WTC11 (cell line): ENCODE data around the gene THSD4. TPM values are rescaled to one million over a fixed set of nuclear protein-coding genes. Genes with fewer than 3 reads are reported as not detected.

Experiments
- ATAC-seq: fragments of 200-7000 bp; cut with Tn5 transposase; 2 replicates; pipeline ENCODE4 v1.10.0; 2021; ENCODE audit warnings: mild to moderate bottlenecking, moderate library complexity
- CTCF ChIA-PET: fragments of 300-600 bp; sonication (Branson Sonifier 250); formaldehyde crosslinking; loops from one replicate; lab custom pipeline; 2021; ENCODE audit warnings: antibody characterized with exemption; lab: Charles Lee
- POLR2A ChIA-PET: fragments of 350-600 bp; sonication (Branson Sonifier 250); formaldehyde crosslinking; loops from one replicate; lab custom pipeline; 2021; ENCODE audit warnings: antibody characterized with exemption; lab: Charles Lee
- DNase-seq: peaks from one replicate; pipeline ENCODE4 v3.0.0; 2021; ENCODE audit warnings: low spot score
- H3K27ac Mint-ChIP-seq: 2 replicates; pipeline ENCODE4 v1.8.0; 2021; ENCODE audit warnings: mixed read lengths
- H3K27me3 Mint-ChIP-seq: 2 replicates; pipeline ENCODE4 v1.8.0; 2021; ENCODE audit warnings: low read depth, mild to moderate bottlenecking, moderate library complexity, mixed read lengths
- H3K36me3 Mint-ChIP-seq: 2 replicates; pipeline ENCODE4 v1.8.0; 2021; ENCODE audit warnings: mixed read lengths
- H3K4me1 Mint-ChIP-seq: 2 replicates; pipeline ENCODE4 v1.8.0; 2022; ENCODE audit warnings: mixed read lengths
- H3K4me3 Mint-ChIP-seq: 2 replicates; pipeline ENCODE4 v1.8.0; 2021; ENCODE audit warnings: mild to moderate bottlenecking, moderate library complexity, mixed read lengths
- H3K9me3 Mint-ChIP-seq: 2 replicates; pipeline ENCODE4 v1.8.0; 2021; ENCODE audit warnings: mixed read lengths
- AFF4 ChIP-seq: sonication (generic); formaldehyde crosslinking; IDR thresholded peaks from 2 replicates; pipeline ENCODE4 v1.8.1; 2023; ENCODE audit warnings: mild to moderate bottlenecking, missing genetic modification reagents, borderline replicate concordance
- ATF1 ChIP-seq: sonication (generic); formaldehyde crosslinking; IDR thresholded peaks from 2 replicates; pipeline ENCODE4 v1.8.1; 2023; ENCODE audit warnings: mild to moderate bottlenecking, moderate library complexity, missing genetic modification reagents
- CREB1 ChIP-seq: sonication (generic); formaldehyde crosslinking; IDR thresholded peaks from 2 replicates; pipeline ENCODE4 v1.8.0; 2023; ENCODE audit warnings: mild to moderate bottlenecking, missing genetic modification reagents
- E2F5 ChIP-seq: sonication (generic); formaldehyde crosslinking; IDR thresholded peaks from 2 replicates; pipeline ENCODE4 v1.8.1; 2022; ENCODE audit warnings: mild to moderate bottlenecking, moderate library complexity, missing genetic modification reagents
- ESRRA ChIP-seq: sonication (generic); formaldehyde crosslinking; IDR thresholded peaks from 2 replicates; pipeline ENCODE4 v1.8.1; 2022; ENCODE audit warnings: mild to moderate bottlenecking, missing genetic modification reagents, borderline replicate concordance
- FOXP1 ChIP-seq: sonication (generic); formaldehyde crosslinking; IDR thresholded peaks from 2 replicates; pipeline ENCODE4 v1.8.0; 2022; ENCODE audit warnings: missing genetic modification reagents, mild to moderate bottlenecking, moderate library complexity, borderline replicate concordance
- GABPB1 ChIP-seq: sonication (generic); formaldehyde crosslinking; IDR thresholded peaks from 2 replicates; pipeline ENCODE4 v1.8.1; 2023; ENCODE audit warnings: mild to moderate bottlenecking, missing genetic modification reagents
- GRHL2 ChIP-seq: fragments of 250-450 bp; sonication (Bioruptor Pico); IDR thresholded peaks from 2 replicates; pipeline ENCODE4 v1.8.0; 2022; ENCODE audit warnings: mild to moderate bottlenecking, moderate library complexity; ENCODE audit not compliant: insufficient replicate concordance, severe bottlenecking
- GTF2I ChIP-seq: fragments of 250-450 bp; sonication (Bioruptor Pico); conservative IDR thresholded peaks from 2 replicates; pipeline ENCODE4 v1.4.0; 2021; ENCODE audit warnings: mild to moderate bottlenecking
- IRF2 ChIP-seq: sonication (generic); formaldehyde crosslinking; IDR thresholded peaks from 2 replicates; pipeline ENCODE4 v1.8.0; 2022; ENCODE audit warnings: low read depth, missing genetic modification reagents, borderline replicate concordance
- KAT7 ChIP-seq: sonication (generic); formaldehyde crosslinking; IDR thresholded peaks from 2 replicates; pipeline ENCODE4 v1.8.1; 2023; ENCODE audit warnings: missing genetic modification reagents, mild to moderate bottlenecking, borderline replicate concordance
- NFYB ChIP-seq: sonication (generic); formaldehyde crosslinking; conservative IDR thresholded peaks from 2 replicates; pipeline ENCODE4 v1.8.0; 2022; ENCODE audit warnings: low read depth, missing genetic modification reagents
- PREB ChIP-seq: sonication (generic); formaldehyde crosslinking; IDR thresholded peaks from 2 replicates; pipeline ENCODE4 v1.8.1; 2022; ENCODE audit warnings: mild to moderate bottlenecking, missing genetic modification reagents, moderate library complexity, borderline replicate concordance
- RELA ChIP-seq: sonication (generic); formaldehyde crosslinking; IDR thresholded peaks from 2 replicates; pipeline ENCODE4 v1.8.1; 2022; ENCODE audit warnings: missing genetic modification reagents, mild to moderate bottlenecking, borderline replicate concordance
- USF2 ChIP-seq: sonication (generic); formaldehyde crosslinking; IDR thresholded peaks from 2 replicates; pipeline ENCODE4 v1.8.1; 2023; ENCODE audit warnings: mild to moderate bottlenecking, missing genetic modification reagents, moderate library complexity
- ZBTB43 ChIP-seq: sonication (generic); formaldehyde crosslinking; IDR thresholded peaks from 2 replicates; pipeline ENCODE4 v1.8.1; 2023; ENCODE audit warnings: mild to moderate bottlenecking, missing genetic modification reagents
- ZMAT4 ChIP-seq: fragments of 250-450 bp; sonication (Bioruptor Pico); IDR thresholded peaks from 2 replicates; pipeline ENCODE4 v1.9.0; 2021; ENCODE audit warnings: mild to moderate bottlenecking
- ZNF263 ChIP-seq: sonication (generic); formaldehyde crosslinking; IDR thresholded peaks from 2 replicates; pipeline ENCODE4 v1.8.1; 2022; ENCODE audit warnings: low read depth, mild to moderate bottlenecking, moderate library complexity, missing genetic modification reagents
- ZNF425 ChIP-seq: fragments of 250-450 bp; sonication (Bioruptor Pico); conservative IDR thresholded peaks from 2 replicates; pipeline ENCODE4 v1.9.0; 2021; ENCODE audit warnings: mild to moderate bottlenecking
- total RNA-seq: library from RNA; stranded (reverse); gene quantifications from 3 replicates; pipeline ENCODE4 v1.2.3, GENCODE V29; 2021

THSD4 gene
- total RNA-seq, 1 experiment from 2014 or later = 7.8 TPM

GRCh38 chr15:71197620-71198019 is 82.3 kb downstream of the THSD4 start:
- ChIA-PET POLR2A (no interaction called here), CTCF (interaction anchor here (3.1 kb wide), 1 partner anchor 243 kb away, joined by 11 read pairs; no protein-coding TSS in a partner anchor)
- ATAC-seq = no peak

More at GRCh38 chr15:71197620-71198019, 82.3 kb downstream of the THSD4 start:
- Mint-ChIP-seq H3K27me3 (peaks cover 12% of the 10 kb centered on the region), H3K36me3 (no peaks in the 10 kb centered on the region), H3K4me1 (peaks cover 22% of the 10 kb centered on the region), H3K4me3 (no peak overlapping the region), H3K9me3 (no peaks in the 10 kb centered on the region), H3K27ac (no peak overlapping the region)
- no peak for DNase-seq
- TF ChIP-seq GRHL2 (CRISPR knock-in tag) (no peak), ZBTB43 (CRISPR knock-in tag) (no peak), GABPB1 (no peak), CREB1 (CRISPR knock-in tag) (no peak), USF2 (no peak), ESRRA (CRISPR knock-in tag) (no peak), AFF4 (CRISPR knock-in tag) (no peak), IRF2 (CRISPR knock-in tag) (no peak), PREB (no peak), RELA (CRISPR knock-in tag) (no peak), NFYB (CRISPR knock-in tag) (no peak), ATF1 (no peak), ZNF263 (CRISPR knock-in tag) (no peak), ZMAT4 (CRISPR knock-in tag) (no peak), KAT7 (CRISPR knock-in tag) (no peak), FOXP1 (no peak), E2F5 (no peak), GTF2I (CRISPR knock-in tag) (no peak), ZNF425 (CRISPR knock-in tag) (no peak)
